KMS-11 (cell line): ENCODE measurements around the gene SLC5A6.

Source experiments
- H2AFZ ChIP-seq: fragments of 200-600 bp; sonication (generic); 2 replicates; pipeline ENCODE4 v1.6.1; 2016; ENCODE audit warnings: antibody characterized with exemption, mixed run types, low read depth
- H3K27ac ChIP-seq: fragments of 200-600 bp; sonication (generic); 2 replicates; pipeline ENCODE4 v1.6.1; 2016; ENCODE audit warnings: mild to moderate bottlenecking, mixed run types
- H3K27me3 ChIP-seq: fragments of 200-600 bp; sonication (generic); 2 replicates; pipeline ENCODE4 v1.6.1; 2017; ENCODE audit warnings: mild to moderate bottlenecking, low read depth, mixed run types, moderate library complexity; ENCODE audit not compliant: insufficient read depth
- H3K36me3 ChIP-seq: fragments of 200-600 bp; sonication (generic); 2 replicates; pipeline ENCODE4 v1.6.1; 2017; ENCODE audit warnings: mild to moderate bottlenecking, mixed run types; ENCODE audit not compliant: insufficient read depth
- H3K4me1 ChIP-seq: fragments of 200-600 bp; sonication (generic); 2 replicates; pipeline ENCODE4 v1.6.1; 2016; ENCODE audit warnings: mild to moderate bottlenecking, low read depth, mixed run types; ENCODE audit not compliant: poor library complexity, severe bottlenecking
- H3K4me2 ChIP-seq: fragments of 200-600 bp; sonication (generic); 2 replicates; pipeline ENCODE4 v1.7.0; 2016; ENCODE audit warnings: mild to moderate bottlenecking, mixed run types
- H3K4me3 ChIP-seq: fragments of 200-600 bp; sonication (generic); IDR thresholded peaks from 2 replicates; pipeline ENCODE4 v1.6.1; 2017; ENCODE audit warnings: low read depth, low read length, mixed read lengths; ENCODE audit not compliant: insufficient read depth
- H3K79me2 ChIP-seq: fragments of 200-600 bp; sonication (generic); 2 replicates; pipeline ENCODE4 v1.6.1; 2016; ENCODE audit warnings: low read depth, mixed run types; ENCODE audit not compliant: insufficient read depth
- H3K9ac ChIP-seq: fragments of 200-600 bp; sonication (generic); 2 replicates; pipeline ENCODE4 v1.6.1; 2016; ENCODE audit warnings: mild to moderate bottlenecking, mixed run types
- H4K20me1 ChIP-seq: fragments of 200-600 bp; sonication (generic); 2 replicates; pipeline ENCODE4 v1.6.1; 2016; ENCODE audit warnings: mild to moderate bottlenecking, mixed run types; ENCODE audit not compliant: insufficient read depth
- TF ChIP-seq, protein P1 (sequence below): fragments of 200-600 bp; sonication (generic); conservative IDR thresholded peaks from 2 replicates; pipeline ENCODE4 v1.6.1; 2017; ENCODE audit warnings: low read depth, mild to moderate bottlenecking, antibody characterized with exemption, low read length, moderate library complexity, mixed read lengths

Gene SLC5A6

DNA sequence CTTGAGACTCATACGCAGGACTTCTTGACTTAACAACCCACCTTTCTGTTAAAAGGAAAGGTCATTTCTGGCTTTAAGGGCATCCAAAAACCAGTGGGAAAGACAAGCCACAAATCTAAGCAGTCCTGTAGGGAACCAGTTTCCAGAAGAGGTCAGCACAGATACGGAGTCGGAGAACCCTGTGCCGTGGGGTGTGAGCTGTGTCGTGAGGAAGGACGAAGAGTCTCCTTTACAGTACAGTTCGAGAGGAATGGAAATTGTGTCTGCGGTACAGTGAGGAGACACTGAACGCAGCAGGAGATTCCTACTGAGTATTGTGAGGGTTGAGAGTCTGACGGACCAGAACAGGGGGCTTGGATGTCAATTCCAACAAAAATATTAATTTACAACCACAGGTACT, 33.0 kb upstream of the SLC5A6 start:
- Histone ChIP-seq H3K27me3 (no peaks in the 10 kb centered on the region; the same call in 1 of the 2 replicates), H3K4me3 (no peak overlapping the region), H3K4me1 (no peaks in the 10 kb centered on the region), H3K79me2 (no peaks in the 10 kb centered on the region), H3K4me2 (no peak overlapping the region), H3K9ac (no peak overlapping the region), H3K27ac (no peak overlapping the region), H4K20me1 (no peaks in the 10 kb centered on the region), H2AFZ (no peak overlapping the region), H3K36me3 (peaks cover 7% of the 10 kb centered on the region; the same call in 1 of the 2 replicates)
- TF ChIP-seq, protein P1, sequence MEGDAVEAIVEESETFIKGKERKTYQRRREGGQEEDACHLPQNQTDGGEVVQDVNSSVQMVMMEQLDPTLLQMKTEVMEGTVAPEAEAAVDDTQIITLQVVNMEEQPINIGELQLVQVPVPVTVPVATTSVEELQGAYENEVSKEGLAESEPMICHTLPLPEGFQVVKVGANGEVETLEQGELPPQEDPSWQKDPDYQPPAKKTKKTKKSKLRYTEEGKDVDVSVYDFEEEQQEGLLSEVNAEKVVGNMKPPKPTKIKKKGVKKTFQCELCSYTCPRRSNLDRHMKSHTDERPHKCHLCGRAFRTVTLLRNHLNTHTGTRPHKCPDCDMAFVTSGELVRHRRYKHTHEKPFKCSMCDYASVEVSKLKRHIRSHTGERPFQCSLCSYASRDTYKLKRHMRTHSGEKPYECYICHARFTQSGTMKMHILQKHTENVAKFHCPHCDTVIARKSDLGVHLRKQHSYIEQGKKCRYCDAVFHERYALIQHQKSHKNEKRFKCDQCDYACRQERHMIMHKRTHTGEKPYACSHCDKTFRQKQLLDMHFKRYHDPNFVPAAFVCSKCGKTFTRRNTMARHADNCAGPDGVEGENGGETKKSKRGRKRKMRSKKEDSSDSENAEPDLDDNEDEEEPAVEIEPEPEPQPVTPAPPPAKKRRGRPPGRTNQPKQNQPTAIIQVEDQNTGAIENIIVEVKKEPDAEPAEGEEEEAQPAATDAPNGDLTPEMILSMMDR = no peak

DNA sequence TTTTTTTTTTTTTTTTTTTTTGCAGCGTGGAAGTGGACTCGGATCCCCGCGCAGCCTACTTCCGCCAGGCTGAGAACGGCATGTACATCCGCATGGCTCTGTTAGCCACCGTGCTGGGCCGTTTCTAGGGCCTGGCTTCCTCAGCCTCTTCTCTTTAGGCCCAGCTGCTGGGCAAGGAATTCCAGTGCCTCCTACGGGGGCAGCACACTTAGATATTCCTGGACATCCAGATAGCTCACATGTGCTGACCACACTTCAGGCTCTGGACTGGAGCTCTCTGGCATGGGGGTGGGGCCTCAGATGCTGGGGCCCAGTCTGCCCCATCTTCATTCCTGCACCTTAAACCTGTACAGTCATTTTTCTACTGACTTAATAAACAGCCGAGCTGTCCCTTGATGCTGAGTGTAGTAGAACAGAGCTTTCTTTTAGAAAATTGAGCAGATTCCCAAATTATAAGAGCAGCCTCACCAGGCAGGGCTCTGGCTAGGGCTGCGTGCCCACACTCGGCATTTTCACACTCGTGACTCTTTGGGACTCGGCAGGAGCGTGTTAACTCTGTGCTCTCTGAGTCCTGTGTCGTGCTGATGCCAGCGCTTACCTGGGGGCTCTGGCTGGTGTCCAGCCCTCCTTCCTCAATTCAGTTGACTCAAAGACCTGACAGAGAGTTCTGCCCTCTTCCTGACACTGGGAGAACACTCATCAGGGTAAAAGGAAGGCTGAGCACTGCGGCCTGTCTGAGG, 31.5 kb upstream of the SLC5A6 start:
- no peaks in the 10 kb centered on the region for H4K20me1 ChIP-seq
- H3K27me3 ChIP-seq = no peaks in the 10 kb centered on the region; the same call in 1 of the 2 replicates
- no peak overlapping the region for H3K4me3 ChIP-seq
- no peak overlapping the region for H2AFZ ChIP-seq
- no peaks in the 10 kb centered on the region for H3K79me2 ChIP-seq
- no peak overlapping the region for H3K9ac ChIP-seq
- TF ChIP-seq, protein P1 = no peak
- H3K36me3 ChIP-seq = peaks cover 7% of the 10 kb centered on the region; the same call in 1 of the 2 replicates
- H3K27ac ChIP-seq = no peak overlapping the region
- no peaks in the 10 kb centered on the region for H3K4me1 ChIP-seq
- H3K4me2 ChIP-seq = no peak overlapping the region

DNA sequence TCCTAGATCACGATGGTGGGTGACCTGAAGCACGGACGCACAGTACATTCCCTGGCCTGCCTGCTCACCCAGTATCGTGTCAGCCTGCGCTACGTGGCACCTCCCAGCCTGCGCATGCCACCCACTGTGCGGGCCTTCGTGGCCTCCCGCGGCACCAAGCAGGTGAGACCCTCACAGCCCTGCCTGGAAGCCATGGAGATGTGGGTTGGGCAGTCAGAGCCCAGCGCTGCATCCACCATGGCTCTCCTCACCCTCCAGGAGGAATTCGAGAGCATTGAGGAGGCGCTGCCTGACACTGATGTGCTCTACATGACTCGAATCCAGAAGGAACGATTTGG, 30.5 kb upstream of the SLC5A6 start:
- Histone ChIP-seq H3K79me2 (no peaks in the 10 kb centered on the region), H3K4me1 (no peaks in the 10 kb centered on the region), H4K20me1 (no peaks in the 10 kb centered on the region), H2AFZ (no peak overlapping the region), H3K4me2 (no peak overlapping the region), H3K9ac (no peak overlapping the region), H3K27ac (no peak overlapping the region), H3K36me3 (peaks cover 8% of the 10 kb centered on the region; the same call in 1 of the 2 replicates), H3K27me3 (no peaks in the 10 kb centered on the region; the same call in 1 of the 2 replicates), H3K4me3 (no peak overlapping the region)
- TF ChIP-seq, protein P1 = no peak

DNA sequence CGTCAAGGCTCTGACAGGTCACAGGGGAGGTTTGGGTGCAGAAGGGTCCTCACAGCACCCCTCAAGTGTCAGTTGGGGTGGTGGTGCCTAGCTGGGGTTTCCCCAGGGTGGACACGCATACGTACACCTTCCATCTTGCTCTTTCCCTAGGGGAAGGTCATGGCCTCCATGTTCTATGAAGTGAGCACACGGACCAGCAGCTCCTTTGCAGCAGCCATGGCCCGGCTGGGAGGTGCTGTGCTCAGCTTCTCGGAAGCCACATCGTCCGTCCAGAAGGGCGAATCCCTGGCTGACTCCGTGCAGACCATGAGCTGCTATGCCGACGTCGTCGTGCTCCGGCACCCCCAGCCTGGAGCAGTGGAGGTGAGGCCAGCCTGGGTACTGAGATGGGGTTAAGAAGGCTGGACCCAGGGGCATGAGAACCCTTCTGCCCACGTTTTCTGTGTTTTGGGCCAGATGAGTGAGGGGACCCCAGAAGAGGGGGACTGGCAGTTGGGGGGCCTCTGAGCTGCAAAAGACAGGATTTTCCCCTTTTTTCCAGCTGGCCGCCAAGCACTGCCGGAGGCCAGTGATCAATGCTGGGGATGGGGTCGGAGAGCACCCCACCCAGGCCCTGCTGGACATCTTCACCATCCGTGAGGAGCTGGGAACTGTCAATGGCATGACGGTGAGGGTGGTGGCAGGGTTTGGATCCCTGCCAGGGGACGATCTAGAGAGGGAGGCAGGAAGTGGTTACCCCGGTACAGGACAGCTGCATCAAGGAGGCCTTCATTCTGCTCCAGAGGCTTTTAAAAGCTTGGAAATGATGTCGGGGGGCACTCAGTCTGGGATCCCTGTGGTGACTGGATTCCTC, 29.9 kb upstream of the SLC5A6 start:
- H3K27ac ChIP-seq = no peak overlapping the region
- no peak overlapping the region for H3K4me3 ChIP-seq
- H2AFZ ChIP-seq = no peak overlapping the region
- H3K36me3 ChIP-seq = peaks cover 13% of the 10 kb centered on the region; the same call in 1 of the 2 replicates
- H4K20me1 ChIP-seq = no peaks in the 10 kb centered on the region
- H3K79me2 ChIP-seq = no peaks in the 10 kb centered on the region
- H3K9ac ChIP-seq = no peak overlapping the region
- H3K27me3 ChIP-seq = no peaks in the 10 kb centered on the region
- TF ChIP-seq, protein P1 = no peak
- no peak overlapping the region for H3K4me2 ChIP-seq
- no peaks in the 10 kb centered on the region for H3K4me1 ChIP-seq
